Uterus (tissue), 4 donors: Measurements from ENCODE around the gene MLEC. TPM values are rescaled to one million over a fixed set of nuclear protein-coding genes. Genes with fewer than 3 reads are reported as not detected.
"Not testable (repeated sequence)": the region's sequence is repeated elsewhere in the genome, so short reads cannot be mapped to it uniquely, and the experiment has no call there.

Experiments used
- DNase-seq, 2 donors: peaks; one replicate each; pipeline ENCODE4 v3.0.0-alpha.2; 2019 to 2020
- H3K27ac ChIP-seq, 2 donors: fragments of 200-600 bp; sonication (generic); 1 replicate in 1 of 2; 2 replicates in 1 of 2; pipeline ENCODE4 v1.5.1; 2016 to 2018
- H3K27me3 ChIP-seq, 2 donors: fragments of 200-600 bp; sonication (generic); one replicate each; pipeline ENCODE4 v1.5.1; 2018 to 2019; ENCODE audit warnings: control low read depth in 1 of 2
- H3K36me3 ChIP-seq, 2 donors: fragments of 200-600 bp; sonication (generic); one replicate each; pipeline ENCODE4 v1.5.1; 2019; ENCODE audit warnings: control low read depth in 1 of 2
- H3K4me1 ChIP-seq, 2 donors: fragments of 200-600 bp; sonication (generic); one replicate each; pipeline ENCODE4 v1.5.1; 2018 to 2019; ENCODE audit warnings: control low read depth in 1 of 2
- H3K4me3 ChIP-seq, 2 donors: fragments of 200-600 bp; sonication (generic); 1 replicate in 1 of 2; 2 replicates in 1 of 2; pipeline ENCODE4 v1.5.1; 2018 to 2019; ENCODE audit warnings: mild to moderate bottlenecking in 1 of 2
- H3K9me3 ChIP-seq, 2 donors: fragments of 200-600 bp; sonication (generic); one replicate each; pipeline ENCODE4 v1.5.1; 2019; ENCODE audit warnings: control low read depth in 1 of 2
- CTCF ChIP-seq, 4 experiments: fragments of 200-600 bp in 2 of 4; fragments of 450-650 bp in 2 of 4; sonication (generic) in 2 of 4; IDR thresholded peaks; one replicate each; pipeline ENCODE4 v1.5.1; 2016 to 2019; ENCODE audit warnings: antibody characterized with exemption in 4 of 4, mild to moderate bottlenecking in 2 of 4, moderate library complexity in 1 of 4
- POLR2A ChIP-seq, 2 donors: fragments of 450-650 bp; IDR thresholded peaks; one replicate each; pipeline ENCODE4 v1.6.1; 2016; ENCODE audit warnings: antibody characterized with exemption in 2 of 2, mild to moderate bottlenecking in 1 of 2, moderate library complexity in 1 of 2
- intact Hi-C: fragments of 100-400 bp; cut with DNase I; formaldehyde crosslinking; loops from one replicate; pipeline ENCODE4 v1.15.1; 2023; ENCODE audit warnings: low total_unique reads
- total RNA-seq, 4 donors: library from RNA; depleted of rRNA in 3 of 4; stranded (reverse); fragments of >200 nt in 3 of 4; gene quantifications; one replicate each; pipeline versions ENCODE4 v1.1.0 to v1.2.4, GENCODE V29; 2014 to 2023
- donor health status: DM: yes; HTN: yes; CAD: no.

MLEC gene
- total RNA-seq, 4 donors from 2014 or later = 15.6 to 108 (median 53.5) TPM

GRCh38 chr12:120663741-120664140, 23.2 kb upstream of the MLEC start:
- H3K27me3 ChIP-seq = no peaks in the 10 kb centered on the region
- H3K9me3 ChIP-seq = no peaks in the 10 kb centered on the region
- H3K4me1 ChIP-seq = no peaks in the 10 kb centered on the region
- no peak overlapping the region for H3K4me3 ChIP-seq
- no peak overlapping the region for H3K27ac ChIP-seq
- no peak for TF ChIP-seq CTCF (IDR thresholded peaks at IDR 0.05)
- TF ChIP-seq POLR2A (IDR thresholded peaks at IDR 0.05) = no peak
- DNase-seq = no peak
- H3K36me3 ChIP-seq = no peaks in the 10 kb centered on the region
- intact Hi-C loops = no loop called here

DNA sequence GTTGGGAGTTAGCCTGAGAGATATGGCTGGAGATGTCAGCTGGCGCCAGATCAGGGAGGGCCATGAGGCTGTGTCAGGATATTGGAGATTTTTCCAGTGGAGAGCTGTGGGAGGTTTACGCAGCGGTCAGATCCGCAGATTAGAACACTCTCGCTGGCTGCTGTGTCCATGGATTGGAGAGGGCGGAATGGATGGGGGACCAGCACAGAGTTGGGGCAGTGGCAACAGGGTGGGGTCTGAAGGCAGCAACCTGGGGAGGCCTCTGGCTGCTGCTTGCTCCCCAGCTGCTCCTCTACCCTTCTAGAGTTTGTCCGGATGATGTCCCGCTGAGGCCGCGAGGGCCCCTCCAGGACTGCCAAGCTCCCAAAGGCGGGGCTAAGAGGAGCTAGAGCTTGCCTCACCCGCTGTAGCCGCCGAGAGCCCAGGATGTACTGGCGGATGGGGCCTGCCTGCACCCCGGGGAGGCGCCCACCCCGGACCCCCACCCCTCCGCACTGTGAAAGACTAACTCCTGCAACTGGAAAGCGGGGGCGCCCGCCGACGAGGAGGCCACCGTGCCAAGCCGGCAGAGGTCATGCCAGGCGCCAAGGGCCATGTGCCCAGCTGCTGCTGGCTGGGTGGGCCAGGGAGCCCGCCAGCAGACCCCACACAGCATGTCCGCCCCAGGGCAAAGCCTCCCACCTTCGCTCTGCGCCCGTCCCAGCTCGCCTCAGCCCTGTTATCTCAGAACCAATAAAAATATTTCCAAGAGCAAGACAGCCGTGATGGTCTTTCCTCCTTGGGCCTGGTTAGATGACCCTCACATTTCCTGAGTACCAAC, 20.2 kb upstream of the MLEC start:
- no peaks in the 10 kb centered on the region for H3K4me1 ChIP-seq
- H3K36me3 ChIP-seq = no peaks in the 10 kb centered on the region
- no peak for TF ChIP-seq POLR2A (IDR thresholded peaks at IDR 0.05)
- TF ChIP-seq CTCF (IDR thresholded peaks at IDR 0.05) = no peak
- intact Hi-C loops = no loop called here
- H3K4me3 ChIP-seq = no peak overlapping the region
- no peaks in the 10 kb centered on the region for H3K9me3 ChIP-seq
- no peak overlapping the region for H3K27ac ChIP-seq
- no peaks in the 10 kb centered on the region for H3K27me3 ChIP-seq
- DNase-seq = no peak

DNA sequence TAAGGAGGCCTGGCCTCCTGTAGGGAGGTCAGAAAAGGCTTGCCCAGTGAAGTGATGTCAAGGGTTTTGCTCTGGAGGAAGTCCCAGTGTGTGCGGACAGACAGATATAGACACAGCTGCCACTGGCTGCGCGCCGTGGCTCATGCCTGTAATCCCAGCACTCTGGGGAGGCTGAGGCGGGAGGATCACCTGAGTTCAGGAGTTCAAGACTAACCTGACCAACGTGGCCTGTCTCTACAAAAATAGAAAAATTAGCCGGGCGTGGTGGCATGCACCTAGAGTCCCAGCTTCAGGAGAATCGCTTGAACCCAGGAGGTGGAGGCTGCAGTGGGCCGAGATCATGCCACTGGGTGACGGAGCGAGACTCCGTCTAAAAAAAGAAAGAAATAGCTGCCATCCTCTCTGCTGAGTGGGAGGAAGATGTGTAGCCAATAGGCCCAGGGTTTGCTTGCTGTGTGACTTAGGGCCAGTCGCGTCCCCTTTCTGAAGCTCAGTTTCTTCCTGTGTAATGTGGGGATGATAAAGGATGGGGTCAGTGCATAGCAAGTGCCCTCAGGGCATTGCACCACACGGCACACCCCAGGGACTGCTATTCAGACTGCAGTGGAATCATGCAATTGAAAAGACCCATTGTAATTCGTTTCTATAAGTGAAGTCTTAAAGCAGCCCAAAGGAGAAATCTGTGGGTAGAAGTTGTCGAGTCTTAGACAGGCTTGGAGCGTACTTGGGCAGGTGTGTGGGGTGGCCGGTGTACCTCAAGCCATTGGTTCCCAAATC, 18.7 kb upstream of the MLEC start:
- Histone ChIP-seq H3K4me3 (no peak overlapping the region), H3K27me3 (no peaks in the 10 kb centered on the region), H3K27ac (no peak overlapping the region), H3K4me1 (no peaks in the 10 kb centered on the region), H3K9me3 (no peaks in the 10 kb centered on the region), H3K36me3 (no peaks in the 10 kb centered on the region)
- intact Hi-C loops = no loop called here
- TF ChIP-seq CTCF (IDR thresholded peaks at IDR 0.05) = no peak
- TF ChIP-seq POLR2A (IDR thresholded peaks at IDR 0.05) = no peak
- DNase-seq = no peak

GRCh38 chr12:120668868-120669840, 17.8 kb upstream of the MLEC start:
- TF ChIP-seq POLR2A (IDR thresholded peaks at IDR 0.05) = no peak
- no peak for TF ChIP-seq CTCF (IDR thresholded peaks at IDR 0.05)

GRCh38 chr12:120670237-120670636, 16.7 kb upstream of the MLEC start:
- intact Hi-C loops, H3K9me3 ChIP-seq, H3K4me1 ChIP-seq, DNase-seq, H3K27me3 ChIP-seq, H3K36me3 ChIP-seq, H3K4me3 ChIP-seq, H3K27ac ChIP-seq: not testable (repeated sequence)

More at GRCh38 chr12:120668868-120669840, 17.8 kb upstream of the MLEC start:
- no peaks in the 10 kb centered on the region for H3K27me3 ChIP-seq
- H3K27ac ChIP-seq = peak overlapping the region in 1 of 2 donors; percentile 4
- no peak overlapping the region for H3K4me3 ChIP-seq
- H3K4me1 ChIP-seq = no peaks in the 10 kb centered on the region
- no peaks in the 10 kb centered on the region for H3K36me3 ChIP-seq
- no peaks in the 10 kb centered on the region for H3K9me3 ChIP-seq
- no peak for DNase-seq
- intact Hi-C loops = no loop called here
